ENCODE measurements around the gene CTNNA3.

Gene CTNNA3

DNA sequence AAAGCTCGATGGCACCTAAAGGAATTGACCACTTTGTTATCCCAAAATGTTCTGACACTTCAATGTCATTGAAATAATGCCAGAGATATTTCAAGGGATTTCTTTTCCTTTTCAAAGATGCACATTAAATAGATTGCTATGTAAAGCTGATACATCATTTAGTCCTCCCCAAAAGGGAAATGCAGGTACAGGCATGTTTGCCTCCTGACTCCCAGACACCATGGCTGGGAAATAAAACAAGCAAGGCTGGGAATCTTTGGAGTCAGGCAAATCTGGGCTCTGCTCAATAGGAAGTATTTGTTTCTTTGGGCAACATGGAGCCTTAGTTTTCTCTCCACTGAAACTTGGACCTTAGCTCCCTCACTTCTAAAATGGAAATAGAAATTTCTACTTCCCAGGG lies 1000.9 kb downstream of the CTNNA3 start:
- in situ Hi-C loops (cut with MboI; ENCODE audit: low pct_unique_long_range_greater_than_20kb, low sequenced_read_pairs, unreplicated experiment), result no loop called here
- no peak for DNase-seq (ENCODE audit: low spot score)
- TF ChIP-seq, protein P1, sequence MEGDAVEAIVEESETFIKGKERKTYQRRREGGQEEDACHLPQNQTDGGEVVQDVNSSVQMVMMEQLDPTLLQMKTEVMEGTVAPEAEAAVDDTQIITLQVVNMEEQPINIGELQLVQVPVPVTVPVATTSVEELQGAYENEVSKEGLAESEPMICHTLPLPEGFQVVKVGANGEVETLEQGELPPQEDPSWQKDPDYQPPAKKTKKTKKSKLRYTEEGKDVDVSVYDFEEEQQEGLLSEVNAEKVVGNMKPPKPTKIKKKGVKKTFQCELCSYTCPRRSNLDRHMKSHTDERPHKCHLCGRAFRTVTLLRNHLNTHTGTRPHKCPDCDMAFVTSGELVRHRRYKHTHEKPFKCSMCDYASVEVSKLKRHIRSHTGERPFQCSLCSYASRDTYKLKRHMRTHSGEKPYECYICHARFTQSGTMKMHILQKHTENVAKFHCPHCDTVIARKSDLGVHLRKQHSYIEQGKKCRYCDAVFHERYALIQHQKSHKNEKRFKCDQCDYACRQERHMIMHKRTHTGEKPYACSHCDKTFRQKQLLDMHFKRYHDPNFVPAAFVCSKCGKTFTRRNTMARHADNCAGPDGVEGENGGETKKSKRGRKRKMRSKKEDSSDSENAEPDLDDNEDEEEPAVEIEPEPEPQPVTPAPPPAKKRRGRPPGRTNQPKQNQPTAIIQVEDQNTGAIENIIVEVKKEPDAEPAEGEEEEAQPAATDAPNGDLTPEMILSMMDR (IDR thresholded peaks at IDR 0.05; ENCODE audit: extremely low read depth, insufficient read depth, missing control alignments), result no peak

DNA sequence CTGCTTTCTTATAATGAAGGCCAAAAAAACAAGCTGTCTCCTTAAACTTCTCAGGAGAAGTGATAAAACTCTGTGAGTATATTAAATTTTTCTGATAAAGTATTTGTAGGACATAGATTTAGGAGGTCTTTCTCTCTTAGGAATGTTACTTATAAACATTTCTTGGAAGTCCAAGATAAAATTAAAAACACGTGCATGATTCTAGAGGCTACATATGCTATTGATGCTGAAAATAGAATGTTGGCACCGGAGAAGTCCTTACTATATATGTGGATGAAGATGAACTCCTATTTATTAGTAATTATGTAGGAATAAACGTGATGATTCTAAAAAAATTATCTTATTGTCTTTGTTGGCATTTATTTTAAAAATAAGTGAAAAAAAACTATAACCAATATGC lies 1011.4 kb downstream of the CTNNA3 start:
- in situ Hi-C loops (cut with MboI; ENCODE audit: low pct_unique_long_range_greater_than_20kb, low sequenced_read_pairs, unreplicated experiment), result no loop called here
- no peak for DNase-seq (ENCODE audit: low spot score)
- TF ChIP-seq, protein P1 (IDR thresholded peaks at IDR 0.05; ENCODE audit: extremely low read depth, insufficient read depth, missing control alignments), result no peak

DNA sequence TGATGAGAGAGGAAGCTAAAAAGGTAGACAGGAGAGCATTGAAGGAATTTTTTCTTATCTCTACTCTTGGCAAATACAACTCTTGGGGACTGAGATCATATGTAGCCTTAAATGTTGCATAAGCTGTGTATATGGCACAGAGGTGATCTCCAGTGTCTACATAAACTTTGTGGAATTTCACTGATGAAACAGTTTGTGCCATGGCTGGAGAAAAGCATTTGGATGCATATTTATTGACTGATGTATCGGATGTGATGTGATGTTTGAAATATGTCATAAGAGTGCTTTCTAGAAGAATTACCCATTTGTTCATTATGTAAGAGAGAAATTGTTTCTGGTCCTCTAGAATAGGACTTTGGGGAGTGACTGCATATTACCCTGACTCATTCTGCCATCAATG lies 1015.1 kb downstream of the CTNNA3 start:
- in situ Hi-C loops (cut with MboI; ENCODE audit: low pct_unique_long_range_greater_than_20kb, low sequenced_read_pairs, unreplicated experiment), result no loop called here
- no peak for DNase-seq (ENCODE audit: low spot score)
- TF ChIP-seq, protein P1 (IDR thresholded peaks at IDR 0.05; ENCODE audit: extremely low read depth, insufficient read depth, missing control alignments), result no peak

DNA sequence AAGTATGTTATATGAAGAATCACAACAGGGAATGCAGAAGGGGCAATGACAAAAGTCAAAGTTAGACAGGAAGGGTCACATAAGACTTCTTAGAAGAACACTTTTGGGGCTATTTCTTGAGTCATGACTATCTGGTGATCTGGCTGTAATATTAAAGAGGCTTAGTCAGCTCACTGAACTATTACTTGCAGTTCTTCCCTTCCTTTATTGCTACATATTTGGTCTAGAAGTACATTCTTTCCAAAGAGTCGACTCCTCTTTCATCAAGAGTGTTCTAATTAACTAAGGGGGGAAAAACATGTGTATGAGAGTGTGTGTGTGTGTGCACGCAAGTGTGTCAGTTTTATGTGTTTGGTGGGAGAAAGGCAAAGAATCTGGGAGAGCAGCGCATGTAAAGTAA lies 1017.5 kb downstream of the CTNNA3 start:
- TF ChIP-seq, protein P1 (IDR thresholded peaks at IDR 0.05; ENCODE audit: extremely low read depth, insufficient read depth, missing control alignments), result no peak
- DNase-seq (ENCODE audit: low spot score), result no peak

DNA sequence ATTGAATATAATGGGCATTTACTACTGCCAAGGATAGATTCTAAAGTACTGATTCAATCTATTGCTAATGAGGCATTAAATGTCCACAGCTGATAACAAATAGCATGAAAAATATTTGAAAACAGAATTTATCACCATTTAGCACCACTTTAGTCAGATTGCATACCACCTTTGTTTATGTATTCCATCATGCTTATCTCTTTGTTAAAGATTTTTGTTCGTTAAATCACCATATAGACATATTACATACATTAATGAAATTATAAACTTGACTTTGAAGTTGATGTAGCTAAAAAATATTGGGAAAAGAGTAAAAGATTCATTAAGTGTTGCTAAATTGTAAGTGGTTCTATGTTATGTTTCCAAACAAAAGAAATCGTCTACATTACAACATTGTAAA lies 1022.9 kb downstream of the CTNNA3 start:
- TF ChIP-seq, protein P1 (IDR thresholded peaks at IDR 0.05; ENCODE audit: extremely low read depth, insufficient read depth, missing control alignments), result no peak
- DNase-seq (ENCODE audit: low spot score), result no peak
- in situ Hi-C loops (cut with MboI; ENCODE audit: low pct_unique_long_range_greater_than_20kb, low sequenced_read_pairs, unreplicated experiment), result no loop called here

More for the DNA sequence above, 1017.5 kb downstream of the CTNNA3 start:
- in situ Hi-C loops (cut with MboI; ENCODE audit: low pct_unique_long_range_greater_than_20kb, low sequenced_read_pairs, unreplicated experiment), result no loop called here

DNA sequence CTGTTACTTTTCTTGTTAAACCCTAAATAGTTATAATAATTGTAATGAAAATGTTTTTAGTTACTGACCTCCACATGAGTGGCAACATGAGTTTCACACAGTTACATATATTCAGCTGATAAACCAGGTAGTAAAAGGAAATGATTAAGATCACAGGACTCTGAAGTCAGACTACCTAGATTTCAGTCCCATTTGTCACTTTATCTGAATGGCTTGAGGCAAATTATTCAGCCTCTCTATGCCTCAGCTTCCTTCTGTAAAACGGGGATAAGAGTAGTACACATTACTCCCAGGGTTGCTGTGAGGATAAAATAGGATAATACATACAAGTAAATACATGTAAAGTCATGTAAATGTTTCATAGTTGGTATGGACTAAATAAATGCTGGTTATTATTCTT lies 1024.4 kb downstream of the CTNNA3 start:
- no peak for DNase-seq (ENCODE audit: low spot score)
- TF ChIP-seq, protein P1 (IDR thresholded peaks at IDR 0.05; ENCODE audit: extremely low read depth, insufficient read depth, missing control alignments), result no peak
- in situ Hi-C loops (cut with MboI; ENCODE audit: low pct_unique_long_range_greater_than_20kb, low sequenced_read_pairs, unreplicated experiment), result no loop called here

DNA sequence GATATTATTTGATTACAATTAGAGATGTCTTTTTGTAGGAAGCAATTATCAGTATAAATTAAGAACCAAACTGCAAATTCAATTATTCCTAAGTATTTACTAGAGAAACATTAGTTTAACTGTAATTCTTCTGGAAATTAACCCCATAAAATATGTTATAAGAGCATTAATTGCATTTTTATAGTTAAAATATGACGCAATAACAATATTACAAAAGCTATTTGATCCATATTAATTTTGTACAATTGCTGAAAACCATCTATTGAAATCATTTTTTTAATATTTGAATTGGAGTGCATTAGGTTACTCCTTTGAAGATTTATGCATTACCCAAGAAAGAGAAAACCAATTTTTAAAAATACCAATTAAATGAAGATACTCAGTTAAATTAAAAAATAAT lies 1024.9 kb downstream of the CTNNA3 start:
- in situ Hi-C loops (cut with MboI; ENCODE audit: low pct_unique_long_range_greater_than_20kb, low sequenced_read_pairs, unreplicated experiment), result no loop called here
- DNase-seq (ENCODE audit: low spot score), result no peak
- TF ChIP-seq, protein P1 (IDR thresholded peaks at IDR 0.05; ENCODE audit: extremely low read depth, insufficient read depth, missing control alignments), result no peak
